Left hindlimb (tissue), 1 donor: Measurements from ENCODE around the gene LHX4.

ENCODE experiments used
- DNase-seq: peaks from one replicate; pipeline ENCODE4 v3.0.0-alpha.2; 2018

LHX4 gene

DNA sequence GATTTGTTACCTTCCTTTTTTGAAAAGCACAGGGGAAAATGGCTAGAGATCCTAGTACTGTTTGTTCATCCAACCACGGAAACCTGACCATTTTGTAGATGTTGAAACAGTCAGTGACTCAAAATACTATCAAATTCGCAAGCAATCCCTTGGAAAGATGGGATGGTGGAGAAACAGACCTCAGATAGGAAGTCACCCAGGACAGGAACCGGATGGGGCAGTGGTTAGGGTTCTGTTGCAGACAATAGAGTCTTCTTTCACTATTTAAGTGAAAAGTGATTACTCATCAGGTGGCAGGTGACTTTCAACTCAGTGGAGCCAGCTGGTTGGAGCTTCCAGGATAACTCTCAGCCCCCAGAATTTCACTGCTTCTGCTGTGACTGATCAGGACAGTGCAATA is 17.0 kb downstream of the LHX4 start:
- DNase-seq, result no peak

DNA sequence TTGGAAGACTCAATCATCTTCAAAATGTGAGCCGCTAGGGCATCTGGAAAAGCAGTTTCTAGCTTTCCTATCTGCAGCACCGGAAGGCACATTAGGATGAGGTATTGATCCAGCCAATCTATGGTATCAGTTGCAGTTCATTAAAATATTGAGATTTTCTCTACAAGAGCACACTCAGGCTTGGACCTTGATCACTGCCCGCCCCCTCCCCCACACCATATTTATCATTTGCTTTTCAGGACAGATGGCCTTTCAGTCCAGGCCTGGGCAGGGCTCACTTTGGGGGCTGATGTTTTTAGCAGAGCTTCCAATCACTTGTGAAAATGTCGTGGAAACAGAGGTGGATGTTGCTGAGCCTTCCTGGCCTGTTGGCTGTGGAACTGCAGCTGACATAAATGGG is 17.5 kb downstream of the LHX4 start:
- no peak for DNase-seq

GRCh38 chr1:180248176-180248575 is 18.1 kb downstream of the LHX4 start:
- DNase-seq, result no peak

GRCh38 chr1:180248731-180249681 is 18.9 kb downstream of the LHX4 start:
- no peak for DNase-seq

DNA sequence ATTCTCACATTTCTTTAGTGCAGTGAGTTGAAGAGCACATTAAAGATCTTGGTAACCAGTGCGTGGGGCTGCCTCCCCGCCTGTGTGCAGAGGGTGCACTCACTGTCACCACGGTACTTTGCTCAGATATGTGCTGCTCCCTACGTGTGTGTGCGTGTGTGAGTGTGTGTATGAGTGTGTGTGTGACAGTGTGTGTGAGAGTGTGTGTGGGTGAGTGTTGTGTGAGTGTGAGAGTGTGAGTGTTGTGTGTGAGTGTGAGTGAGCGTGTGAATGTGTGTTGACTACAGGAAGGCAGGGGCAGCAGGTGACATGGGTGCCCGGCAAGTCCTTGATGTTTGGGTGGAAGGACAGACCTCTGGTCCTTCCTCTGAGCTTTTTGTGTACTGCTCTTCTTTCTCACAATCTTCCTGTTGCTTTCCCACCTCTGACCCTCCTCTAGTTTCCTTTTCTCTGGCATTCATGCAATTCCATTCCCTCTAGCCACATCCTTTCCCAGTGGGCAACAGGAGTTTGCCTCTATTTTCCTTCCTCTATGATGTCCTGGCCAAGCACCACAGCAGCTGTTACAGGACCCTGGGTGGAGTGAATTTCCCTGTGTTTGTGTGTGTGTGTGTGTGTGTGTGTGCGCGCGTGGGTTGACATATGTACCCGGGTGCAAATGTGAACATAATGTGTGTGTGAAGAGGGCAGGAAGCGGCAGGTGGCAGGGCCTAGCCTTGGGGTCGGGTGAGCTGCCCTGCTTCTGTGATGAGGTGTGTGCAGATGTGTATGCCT is 19.8 kb downstream of the LHX4 start:
- DNase-seq, result no peak

- DNase-seq, result no peak
Observed at GRCh38 chr1:180250499-180250770, 20.4 kb downstream of the LHX4 start.

GRCh38 chr1:180250883-180251509 is 20.9 kb downstream of the LHX4 start:
- DNase-seq, result no peak

- DNase-seq, result no peak
Observed at GRCh38 chr1:180251526-180252305, 21.7 kb downstream of the LHX4 start.

DNA sequence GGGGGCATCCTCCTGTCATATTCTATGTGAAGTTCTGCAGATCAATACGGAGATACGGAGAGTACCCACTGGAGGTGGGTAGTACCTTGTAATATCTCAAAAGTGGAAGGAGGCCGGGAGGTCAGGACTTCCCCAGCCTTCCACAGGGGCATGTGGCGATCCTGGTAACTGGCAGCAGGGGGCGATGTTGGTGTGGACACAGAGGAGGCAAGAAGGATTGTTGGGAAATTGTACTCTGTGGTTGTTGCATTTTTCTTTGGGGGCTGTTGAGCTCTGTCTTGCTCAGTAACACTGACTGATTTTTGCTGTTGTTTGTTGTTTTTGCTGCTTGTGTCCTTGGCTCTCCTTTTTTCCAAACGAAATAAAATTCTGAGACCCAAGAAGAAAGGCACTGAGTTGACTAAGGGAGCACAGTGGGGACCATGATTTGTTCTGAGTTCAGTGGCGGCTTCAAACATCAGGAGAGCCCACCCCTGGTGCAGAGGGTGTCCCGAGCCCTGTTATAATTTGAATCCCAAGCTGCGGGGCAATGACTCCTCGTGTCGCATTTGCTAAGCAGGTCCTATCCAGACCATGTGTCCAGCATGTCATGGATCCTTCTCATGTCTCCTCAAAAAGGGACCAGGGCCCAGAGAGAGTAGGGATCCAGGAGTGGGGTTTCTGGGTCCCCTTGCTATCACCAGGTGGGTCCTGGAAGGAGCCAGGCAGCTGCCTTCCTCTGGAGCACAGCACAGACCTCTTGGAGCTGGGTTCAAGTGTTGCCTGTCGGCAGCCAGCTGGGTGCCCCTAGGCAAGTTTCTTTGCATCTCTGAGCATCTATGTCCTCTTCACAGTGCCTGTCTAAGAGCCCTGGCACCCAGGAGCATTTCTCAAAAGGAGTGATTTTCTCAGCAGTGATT is 22.8 kb downstream of the LHX4 start:
- DNase-seq, result no peak

DNA sequence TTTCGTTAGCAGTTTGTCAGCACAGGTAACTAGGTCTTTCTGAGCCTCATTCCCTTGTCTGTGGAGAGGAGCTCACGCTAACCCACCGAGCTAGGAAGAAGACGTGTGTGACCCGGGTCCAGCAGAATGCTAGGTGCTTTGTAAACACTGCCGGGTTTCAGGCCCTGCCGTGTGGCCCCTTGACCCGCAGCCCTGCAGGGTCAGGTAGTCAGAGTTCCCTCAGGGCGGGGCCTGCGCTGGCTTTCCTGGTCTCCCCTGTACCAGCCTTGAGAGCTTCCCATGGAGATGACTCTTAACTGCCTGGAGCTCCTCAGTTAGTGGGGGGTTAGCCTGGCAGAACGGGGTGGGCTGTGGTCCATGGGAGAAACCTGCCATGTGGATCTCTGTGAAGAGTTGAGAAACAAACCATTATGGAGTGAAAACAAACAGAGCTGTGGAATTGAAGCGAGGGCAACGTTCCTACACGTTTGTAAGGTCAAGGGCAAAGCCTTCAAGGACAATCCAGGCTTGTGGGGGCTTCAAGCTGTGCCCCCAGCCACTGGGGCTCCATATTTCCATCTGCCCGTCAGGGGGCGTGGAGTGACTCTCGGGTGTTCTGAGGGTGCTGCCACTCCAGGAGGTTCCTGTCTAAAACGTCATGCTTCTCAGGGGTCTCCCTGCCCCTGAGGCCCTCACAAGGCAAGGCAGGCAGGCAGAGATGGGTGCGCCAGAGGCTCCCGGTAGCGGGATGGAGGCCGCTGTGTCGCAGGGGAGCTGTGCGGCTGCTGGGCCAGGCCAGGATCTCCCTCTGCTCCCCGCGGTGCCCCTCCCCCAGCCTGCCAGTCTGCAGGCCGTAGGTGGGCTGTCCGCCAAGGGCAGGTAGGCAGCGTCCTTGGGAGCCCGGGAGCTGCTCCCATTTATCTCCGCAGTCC is 23.8 kb downstream of the LHX4 start:
- no peak for DNase-seq

- DNase-seq, result no peak
Observed at GRCh38 chr1:180254496-180254819, 24.4 kb downstream of the LHX4 start.

DNA sequence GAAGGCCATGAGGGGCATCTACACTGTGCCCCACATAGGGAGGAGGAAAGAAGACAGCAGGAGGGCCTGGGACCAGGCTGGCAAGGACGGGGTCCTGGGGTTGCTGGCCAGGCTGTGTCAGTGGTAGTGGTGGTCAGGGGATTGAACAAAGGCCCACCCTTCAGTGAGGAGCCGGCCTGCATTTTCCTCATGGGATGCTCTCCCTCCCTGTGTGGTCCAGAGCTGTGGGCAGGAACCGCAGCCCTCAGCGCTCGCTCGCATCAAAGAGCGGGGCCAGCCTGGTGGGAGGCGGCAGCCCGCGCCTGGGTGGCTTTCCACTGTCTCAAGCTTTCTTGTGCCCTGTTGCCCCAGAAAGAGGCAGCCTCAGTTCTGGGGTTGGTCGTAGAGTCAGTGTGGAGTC is 24.8 kb downstream of the LHX4 start:
- DNase-seq, result no peak

GRCh38 chr1:180255536-180256340 is 25.7 kb downstream of the LHX4 start:
- no peak for DNase-seq

DNA sequence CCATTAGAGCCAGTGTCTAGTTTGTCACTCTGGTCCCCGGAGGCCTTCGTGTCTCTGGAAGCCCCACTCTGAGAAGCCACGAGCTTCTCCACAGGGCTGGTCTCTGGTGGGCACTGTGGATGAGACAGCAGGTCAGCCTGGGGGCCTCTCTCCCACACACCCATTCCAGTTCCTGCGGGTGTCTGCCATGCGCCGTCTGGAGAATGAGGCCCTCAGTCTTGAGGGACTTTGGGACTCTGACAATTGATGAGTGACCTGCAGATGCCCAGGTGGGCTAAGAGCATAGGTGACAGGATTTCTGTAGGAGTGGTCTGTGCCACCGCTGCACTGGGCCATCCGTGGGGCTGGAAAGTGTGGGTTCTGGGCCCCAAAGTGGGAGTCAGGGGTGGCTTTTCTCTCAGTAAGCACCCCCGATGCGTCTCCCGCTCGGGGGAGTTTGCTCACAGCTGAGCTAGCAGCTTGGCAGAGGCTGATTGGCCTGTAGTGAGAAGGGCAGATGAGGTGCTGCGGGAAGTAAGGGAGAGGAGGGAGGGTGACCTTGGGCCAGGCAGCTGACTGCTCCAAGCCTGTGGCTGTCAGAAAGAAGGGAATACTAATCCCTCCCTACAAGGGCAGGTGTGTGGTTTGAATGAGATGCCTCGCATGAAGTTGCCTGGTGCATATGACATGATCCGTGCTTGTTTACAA is 26.4 kb downstream of the LHX4 start:
- DNase-seq, result no peak

- no peak for DNase-seq
Observed at GRCh38 chr1:180257028-180257386, 26.9 kb downstream of the LHX4 start.

DNA sequence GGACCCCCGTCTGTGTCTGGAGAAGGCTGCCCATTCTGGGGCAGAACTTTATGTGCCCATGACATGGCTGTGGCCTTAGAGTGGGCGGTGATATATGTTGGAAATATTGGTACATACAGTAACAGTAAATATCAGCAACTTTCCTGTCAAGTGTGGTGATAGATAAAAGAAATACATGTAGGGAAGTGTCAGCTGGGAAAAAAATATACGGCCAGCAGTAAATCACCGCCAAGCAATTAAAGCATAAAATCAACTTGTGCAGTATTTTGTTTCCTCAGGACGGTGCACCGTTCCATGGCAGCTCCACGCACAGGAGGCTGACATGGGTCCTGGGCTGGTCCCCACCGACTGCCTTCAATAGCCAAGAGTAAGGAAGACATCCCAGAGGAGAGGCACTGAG is 27.4 kb downstream of the LHX4 start:
- DNase-seq, result no peak

- no peak for DNase-seq
Observed at GRCh38 chr1:180258290-180258689, 28.2 kb downstream of the LHX4 start.

DNA sequence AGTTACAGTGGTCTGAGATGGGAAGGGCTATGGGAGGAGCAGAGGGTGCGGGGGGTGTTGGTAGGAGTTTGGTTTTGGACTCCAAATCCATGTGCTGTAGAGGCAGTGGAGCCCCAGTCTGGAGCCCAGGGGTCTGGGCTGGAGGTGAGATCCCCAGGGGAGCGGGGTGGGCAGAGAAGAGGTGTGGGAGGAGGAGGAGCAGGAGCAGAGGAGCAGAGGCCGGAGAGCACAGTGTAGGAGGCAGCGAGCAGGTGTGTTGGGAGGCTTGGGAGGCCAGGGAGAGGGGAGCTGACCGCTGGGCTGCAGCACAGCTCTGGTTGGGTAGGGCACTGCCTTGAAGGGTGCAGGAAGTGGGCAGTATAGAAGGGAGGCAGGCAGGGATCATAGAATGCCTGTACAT is 28.9 kb downstream of the LHX4 start:
- no peak for DNase-seq
